ENCODE results near the gene DEGS1.
A peak's percentile ranks its signal among the peaks of the same experiment; 100 is the strongest.

The DEGS1 gene

DNA sequence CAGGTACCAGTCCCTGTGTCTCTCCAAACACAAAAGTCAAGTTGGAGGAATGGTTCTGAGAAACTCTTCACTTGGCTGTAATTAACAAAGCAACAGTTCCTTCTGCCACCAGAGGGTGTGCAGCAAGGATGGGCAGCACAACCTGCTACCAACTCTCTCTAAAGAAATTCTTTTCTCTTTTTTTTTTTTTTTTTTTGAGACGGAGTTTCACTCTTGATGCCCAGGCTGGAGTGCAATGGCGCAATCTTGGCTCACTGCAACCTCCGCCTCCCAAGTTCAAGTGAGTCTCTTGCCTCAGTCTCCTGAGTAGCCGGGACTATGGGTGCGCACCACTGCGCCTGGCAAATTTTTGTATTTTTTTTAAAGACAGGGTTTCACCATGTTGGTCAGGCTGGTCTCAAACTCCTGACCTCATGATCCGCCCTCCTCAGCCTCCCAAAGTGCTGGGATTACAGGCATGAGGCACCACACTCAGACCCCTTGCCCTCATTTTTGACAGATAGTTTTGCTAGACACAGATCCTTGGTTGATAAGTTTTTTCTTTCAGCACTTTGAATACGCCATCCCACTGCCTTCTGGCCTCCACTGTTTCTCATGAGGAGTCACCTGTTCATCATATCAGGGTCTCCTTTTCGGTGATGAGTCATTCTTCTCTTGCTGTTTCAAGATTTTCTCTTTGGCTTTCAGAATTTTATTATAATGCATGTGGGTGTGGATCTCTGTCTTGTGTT is 12.1 kb upstream of the DEGS1 start (continued):
- no peak for TF ChIP-seq ZNF510 (tag by site-specific recombination; IDR thresholded peaks at IDR 0.05; ENCODE audit: insufficient replicate concordance)
- no peak for TF ChIP-seq ZNF423 (tag by site-specific recombination; IDR thresholded peaks at IDR 0.05)
- no peak for TF ChIP-seq ZNF394 (tag by site-specific recombination; IDR thresholded peaks at IDR 0.05; ENCODE audit: borderline replicate concordance)
- TF ChIP-seq, protein P1, sequence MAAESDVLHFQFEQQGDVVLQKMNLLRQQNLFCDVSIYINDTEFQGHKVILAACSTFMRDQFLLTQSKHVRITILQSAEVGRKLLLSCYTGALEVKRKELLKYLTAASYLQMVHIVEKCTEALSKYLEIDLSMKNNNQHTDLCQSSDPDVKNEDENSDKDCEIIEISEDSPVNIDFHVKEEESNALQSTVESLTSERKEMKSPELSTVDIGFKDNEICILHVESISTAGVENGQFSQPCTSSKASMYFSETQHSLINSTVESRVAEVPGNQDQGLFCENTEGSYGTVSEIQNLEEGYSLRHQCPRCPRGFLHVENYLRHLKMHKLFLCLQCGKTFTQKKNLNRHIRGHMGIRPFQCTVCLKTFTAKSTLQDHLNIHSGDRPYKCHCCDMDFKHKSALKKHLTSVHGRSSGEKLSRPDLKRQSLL (tag by site-specific recombination; IDR thresholded peaks at IDR 0.05) = no peak
- TF ChIP-seq SCRT2 (tag by site-specific recombination; IDR thresholded peaks at IDR 0.05) = no peak
- TF ChIP-seq ZNF629 (tag by site-specific recombination; IDR thresholded peaks at IDR 0.05) = no peak
- TF ChIP-seq, protein P2, sequence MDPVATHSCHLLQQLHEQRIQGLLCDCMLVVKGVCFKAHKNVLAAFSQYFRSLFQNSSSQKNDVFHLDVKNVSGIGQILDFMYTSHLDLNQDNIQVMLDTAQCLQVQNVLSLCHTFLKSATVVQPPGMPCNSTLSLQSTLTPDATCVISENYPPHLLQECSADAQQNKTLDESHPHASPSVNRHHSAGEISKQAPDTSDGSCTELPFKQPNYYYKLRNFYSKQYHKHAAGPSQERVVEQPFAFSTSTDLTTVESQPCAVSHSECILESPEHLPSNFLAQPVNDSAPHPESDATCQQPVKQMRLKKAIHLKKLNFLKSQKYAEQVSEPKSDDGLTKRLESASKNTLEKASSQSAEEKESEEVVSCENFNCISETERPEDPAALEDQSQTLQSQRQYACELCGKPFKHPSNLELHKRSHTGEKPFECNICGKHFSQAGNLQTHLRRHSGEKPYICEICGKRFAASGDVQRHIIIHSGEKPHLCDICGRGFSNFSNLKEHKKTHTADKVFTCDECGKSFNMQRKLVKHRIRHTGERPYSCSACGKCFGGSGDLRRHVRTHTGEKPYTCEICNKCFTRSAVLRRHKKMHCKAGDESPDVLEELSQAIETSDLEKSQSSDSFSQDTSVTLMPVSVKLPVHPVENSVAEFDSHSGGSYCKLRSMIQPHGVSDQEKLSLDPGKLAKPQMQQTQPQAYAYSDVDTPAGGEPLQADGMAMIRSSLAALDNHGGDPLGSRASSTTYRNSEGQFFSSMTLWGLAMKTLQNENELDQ (tag by site-specific recombination; IDR thresholded peaks at IDR 0.05; ENCODE audit: low read depth) = no peak
- no peak for TF ChIP-seq ZNF184 (tag by site-specific recombination; IDR thresholded peaks at IDR 0.05)
- TF ChIP-seq TCF7L2 (IDR thresholded peaks at IDR 0.05; ENCODE audit: borderline replicate concordance, low read depth, low read length) = no peak
- TF ChIP-seq, protein P3, sequence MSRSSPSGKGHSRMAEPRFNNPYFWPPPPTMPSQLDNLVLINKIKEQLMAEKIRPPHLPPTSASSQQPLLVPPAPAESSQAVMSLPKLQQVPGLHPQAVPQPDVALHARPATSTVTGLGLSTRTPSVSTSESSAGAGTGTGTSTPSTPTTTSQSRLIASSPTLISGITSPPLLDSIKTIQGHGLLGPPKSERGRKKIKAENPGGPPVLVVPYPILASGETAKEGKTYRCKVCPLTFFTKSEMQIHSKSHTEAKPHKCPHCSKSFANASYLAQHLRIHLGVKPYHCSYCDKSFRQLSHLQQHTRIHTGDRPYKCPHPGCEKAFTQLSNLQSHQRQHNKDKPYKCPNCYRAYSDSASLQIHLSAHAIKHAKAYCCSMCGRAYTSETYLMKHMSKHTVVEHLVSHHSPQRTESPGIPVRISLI (tag by site-specific recombination; IDR thresholded peaks at IDR 0.05) = 0 out of 2 replicates have a peak, but pooled peaks have one; percentile 55
- no peak for TF ChIP-seq GLI2 (tag by site-specific recombination; IDR thresholded peaks at IDR 0.05; ENCODE audit: borderline replicate concordance, low read depth)
- TF ChIP-seq, protein P4, sequence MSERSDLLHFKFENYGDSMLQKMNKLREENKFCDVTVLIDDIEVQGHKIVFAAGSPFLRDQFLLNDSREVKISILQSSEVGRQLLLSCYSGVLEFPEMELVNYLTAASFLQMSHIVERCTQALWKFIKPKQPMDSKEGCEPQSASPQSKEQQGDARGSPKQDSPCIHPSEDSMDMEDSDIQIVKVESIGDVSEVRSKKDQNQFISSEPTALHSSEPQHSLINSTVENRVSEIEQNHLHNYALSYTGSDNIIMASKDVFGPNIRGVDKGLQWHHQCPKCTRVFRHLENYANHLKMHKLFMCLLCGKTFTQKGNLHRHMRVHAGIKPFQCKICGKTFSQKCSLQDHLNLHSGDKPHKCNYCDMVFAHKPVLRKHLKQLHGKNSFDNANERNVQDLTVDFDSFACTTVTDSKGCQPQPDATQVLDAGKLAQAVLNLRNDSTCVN (tag by site-specific recombination; optimal IDR thresholded peaks at IDR 0.05) = no peak
- TF ChIP-seq KLF7 (tag by site-specific recombination; IDR thresholded peaks at IDR 0.05; ENCODE audit: borderline replicate concordance) = no peak
- TF ChIP-seq, protein P5, sequence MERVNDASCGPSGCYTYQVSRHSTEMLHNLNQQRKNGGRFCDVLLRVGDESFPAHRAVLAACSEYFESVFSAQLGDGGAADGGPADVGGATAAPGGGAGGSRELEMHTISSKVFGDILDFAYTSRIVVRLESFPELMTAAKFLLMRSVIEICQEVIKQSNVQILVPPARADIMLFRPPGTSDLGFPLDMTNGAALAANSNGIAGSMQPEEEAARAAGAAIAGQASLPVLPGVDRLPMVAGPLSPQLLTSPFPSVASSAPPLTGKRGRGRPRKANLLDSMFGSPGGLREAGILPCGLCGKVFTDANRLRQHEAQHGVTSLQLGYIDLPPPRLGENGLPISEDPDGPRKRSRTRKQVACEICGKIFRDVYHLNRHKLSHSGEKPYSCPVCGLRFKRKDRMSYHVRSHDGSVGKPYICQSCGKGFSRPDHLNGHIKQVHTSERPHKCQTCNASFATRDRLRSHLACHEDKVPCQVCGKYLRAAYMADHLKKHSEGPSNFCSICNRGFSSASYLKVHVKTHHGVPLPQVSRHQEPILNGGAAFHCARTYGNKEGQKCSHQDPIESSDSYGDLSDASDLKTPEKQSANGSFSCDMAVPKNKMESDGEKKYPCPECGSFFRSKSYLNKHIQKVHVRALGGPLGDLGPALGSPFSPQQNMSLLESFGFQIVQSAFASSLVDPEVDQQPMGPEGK (tag by site-specific recombination; IDR thresholded peaks at IDR 0.05) = no peak
- no peak for TF ChIP-seq ZNF785 (tag by site-specific recombination; IDR thresholded peaks at IDR 0.05)
- TF ChIP-seq, protein P6, sequence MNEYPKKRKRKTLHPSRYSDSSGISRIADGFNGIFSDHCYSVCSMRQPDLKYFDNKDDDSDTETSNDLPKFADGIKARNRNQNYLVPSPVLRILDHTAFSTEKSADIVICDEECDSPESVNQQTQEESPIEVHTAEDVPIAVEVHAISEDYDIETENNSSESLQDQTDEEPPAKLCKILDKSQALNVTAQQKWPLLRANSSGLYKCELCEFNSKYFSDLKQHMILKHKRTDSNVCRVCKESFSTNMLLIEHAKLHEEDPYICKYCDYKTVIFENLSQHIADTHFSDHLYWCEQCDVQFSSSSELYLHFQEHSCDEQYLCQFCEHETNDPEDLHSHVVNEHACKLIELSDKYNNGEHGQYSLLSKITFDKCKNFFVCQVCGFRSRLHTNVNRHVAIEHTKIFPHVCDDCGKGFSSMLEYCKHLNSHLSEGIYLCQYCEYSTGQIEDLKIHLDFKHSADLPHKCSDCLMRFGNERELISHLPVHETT (tag by site-specific recombination; IDR thresholded peaks at IDR 0.05) = 0 out of 2 replicates have a peak, but pooled peaks have one; percentile 37
- TF ChIP-seq, protein P7, sequence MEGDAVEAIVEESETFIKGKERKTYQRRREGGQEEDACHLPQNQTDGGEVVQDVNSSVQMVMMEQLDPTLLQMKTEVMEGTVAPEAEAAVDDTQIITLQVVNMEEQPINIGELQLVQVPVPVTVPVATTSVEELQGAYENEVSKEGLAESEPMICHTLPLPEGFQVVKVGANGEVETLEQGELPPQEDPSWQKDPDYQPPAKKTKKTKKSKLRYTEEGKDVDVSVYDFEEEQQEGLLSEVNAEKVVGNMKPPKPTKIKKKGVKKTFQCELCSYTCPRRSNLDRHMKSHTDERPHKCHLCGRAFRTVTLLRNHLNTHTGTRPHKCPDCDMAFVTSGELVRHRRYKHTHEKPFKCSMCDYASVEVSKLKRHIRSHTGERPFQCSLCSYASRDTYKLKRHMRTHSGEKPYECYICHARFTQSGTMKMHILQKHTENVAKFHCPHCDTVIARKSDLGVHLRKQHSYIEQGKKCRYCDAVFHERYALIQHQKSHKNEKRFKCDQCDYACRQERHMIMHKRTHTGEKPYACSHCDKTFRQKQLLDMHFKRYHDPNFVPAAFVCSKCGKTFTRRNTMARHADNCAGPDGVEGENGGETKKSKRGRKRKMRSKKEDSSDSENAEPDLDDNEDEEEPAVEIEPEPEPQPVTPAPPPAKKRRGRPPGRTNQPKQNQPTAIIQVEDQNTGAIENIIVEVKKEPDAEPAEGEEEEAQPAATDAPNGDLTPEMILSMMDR (tag by site-specific recombination; IDR thresholded peaks at IDR 0.05) = peak; percentile 42; the same call in 1 of the 2 replicates

Measured in HEK293 (cell line).